NCI-H128 (cell line): ENCODE measurements around the gene NAB1.
"Not testable (repeated sequence)": the region's sequence is repeated elsewhere in the genome, so short reads cannot be mapped to it uniquely, and the experiment has no call there.

ENCODE experiments used
- DNase-seq: peaks from one replicate; lab custom pipeline; 2025; ENCODE audit not compliant: unreplicated experiment; lab: John Stamatoyannopoulos, UW

Gene NAB1

GRCh38 chr2:190649035-190649797 is at the start of gene NAB1:
Gene NAB1 (plus strand): TSS chr2:190649083. CDS start chr2:190659177, 10,094 bp downstream.
- DNase-seq: no peak

DNA sequence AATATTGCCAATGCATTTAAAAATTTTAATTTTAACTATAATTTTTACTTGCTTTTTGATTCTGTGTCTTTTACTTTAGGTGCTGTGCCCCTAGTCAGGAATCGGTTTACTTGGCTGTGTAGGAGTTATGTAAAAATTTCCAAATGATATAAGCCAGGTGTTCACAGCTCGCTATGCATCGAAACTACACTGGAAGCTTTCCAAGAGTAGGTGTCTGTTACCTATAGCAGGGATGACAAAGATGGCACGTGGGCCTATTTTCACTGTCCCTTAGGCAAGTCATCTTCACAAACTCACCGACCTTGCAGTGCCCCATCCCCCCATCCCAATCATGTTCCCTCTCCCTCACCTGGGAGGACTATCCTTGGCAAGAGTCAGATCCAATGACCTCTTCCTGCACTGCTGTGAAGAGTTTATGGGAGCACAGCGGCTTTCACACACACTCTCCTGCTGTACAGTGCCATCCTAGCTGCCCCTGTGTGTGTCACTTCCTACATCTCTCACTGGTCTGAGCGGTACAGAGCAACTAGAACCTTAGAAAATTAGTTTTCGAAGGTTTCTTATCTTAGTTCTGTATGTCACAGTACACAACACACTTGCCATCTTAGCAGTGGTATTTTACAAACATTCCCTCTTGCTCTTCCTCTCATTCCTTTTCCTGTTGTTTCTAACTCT is 49.2 kb upstream of the NAB1 start:
- DNase-seq: no peak

DNA sequence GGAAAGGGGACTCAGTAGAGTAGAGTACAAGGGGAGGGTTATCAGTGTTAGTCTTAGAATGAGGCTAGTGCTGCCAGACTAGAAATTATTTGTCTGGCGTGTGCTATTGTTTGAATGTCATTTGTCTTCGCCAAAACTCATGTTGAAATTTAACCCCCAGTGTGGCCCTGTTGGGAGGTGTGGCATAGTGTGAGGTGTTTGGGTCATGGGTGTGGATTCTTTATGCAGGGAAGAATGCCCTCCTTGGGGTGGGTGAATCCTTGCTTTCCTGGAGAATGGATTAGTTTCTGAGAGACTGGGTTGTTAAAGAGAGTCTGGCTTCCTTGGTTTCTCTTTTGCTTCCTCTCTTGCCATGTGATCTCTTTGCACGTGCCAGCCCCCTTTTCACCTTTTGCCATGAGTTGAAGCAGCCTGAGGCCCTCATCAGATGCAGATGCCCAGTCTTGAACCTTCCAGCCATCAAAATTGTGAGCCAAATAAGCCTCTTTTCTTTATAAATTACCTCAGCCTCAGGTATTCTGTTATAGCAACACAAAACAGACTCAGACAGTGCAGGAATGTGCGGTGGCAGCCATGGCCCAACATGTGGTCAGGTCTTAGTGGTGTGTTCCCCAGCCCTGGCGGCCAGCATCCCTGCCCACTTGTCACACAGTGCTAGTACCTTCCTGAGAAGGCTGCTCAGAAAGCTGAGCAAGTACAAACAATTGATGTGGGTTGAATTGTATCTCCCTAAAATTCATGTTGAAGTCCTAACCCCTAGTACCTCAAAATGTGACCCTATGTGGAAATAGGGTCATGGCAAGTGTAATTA is 48.4 kb upstream of the NAB1 start:
- no peak for DNase-seq

DNA sequence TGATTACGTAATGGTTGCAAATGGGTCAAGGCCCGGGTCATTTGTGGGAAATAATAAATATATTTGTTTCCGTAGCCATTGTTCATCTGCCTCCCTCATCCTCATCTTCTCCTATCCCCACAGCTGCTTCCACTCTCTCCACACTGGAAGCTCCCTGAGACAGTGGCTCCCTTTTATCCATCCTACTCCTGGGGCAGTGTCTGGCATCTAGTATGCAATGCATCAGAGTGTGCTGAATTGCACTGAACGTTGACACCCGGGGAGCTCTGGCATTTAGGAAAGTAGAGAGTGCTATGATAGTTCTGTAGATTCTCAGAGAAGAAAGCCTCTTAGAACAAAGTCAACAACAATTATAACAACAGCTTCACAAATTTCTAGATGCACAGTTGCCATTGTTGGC is 45.5 kb upstream of the NAB1 start:
- DNase-seq: no peak

DNA sequence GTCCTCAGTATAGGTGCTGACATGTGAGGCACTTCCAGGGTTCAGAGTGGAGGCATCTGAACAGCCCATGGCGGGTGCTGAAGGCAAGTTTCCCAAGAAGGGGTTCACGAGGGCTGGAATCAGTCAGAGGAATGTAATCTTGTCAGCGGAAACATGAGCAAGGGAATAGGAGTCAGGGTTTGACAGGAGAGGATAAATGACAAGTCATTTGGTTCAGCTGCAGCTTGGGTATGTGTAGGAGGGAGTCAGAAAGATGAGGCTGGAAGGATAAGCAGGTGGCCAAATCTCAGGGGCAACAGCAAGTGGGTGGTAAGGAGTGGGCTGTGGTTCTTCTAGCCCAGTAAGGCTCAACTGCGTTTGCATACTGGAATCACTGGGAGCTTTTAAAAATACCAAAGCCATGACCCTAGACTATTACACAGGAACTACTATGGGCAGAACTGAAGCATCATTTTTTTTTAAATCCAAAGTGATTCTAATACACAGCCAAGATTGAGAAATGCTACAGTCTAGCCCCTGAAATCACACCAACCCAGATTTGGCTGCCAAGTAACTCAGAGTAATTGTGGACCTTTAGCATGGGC is 41.8 kb upstream of the NAB1 start:
- DNase-seq: no peak

DNA sequence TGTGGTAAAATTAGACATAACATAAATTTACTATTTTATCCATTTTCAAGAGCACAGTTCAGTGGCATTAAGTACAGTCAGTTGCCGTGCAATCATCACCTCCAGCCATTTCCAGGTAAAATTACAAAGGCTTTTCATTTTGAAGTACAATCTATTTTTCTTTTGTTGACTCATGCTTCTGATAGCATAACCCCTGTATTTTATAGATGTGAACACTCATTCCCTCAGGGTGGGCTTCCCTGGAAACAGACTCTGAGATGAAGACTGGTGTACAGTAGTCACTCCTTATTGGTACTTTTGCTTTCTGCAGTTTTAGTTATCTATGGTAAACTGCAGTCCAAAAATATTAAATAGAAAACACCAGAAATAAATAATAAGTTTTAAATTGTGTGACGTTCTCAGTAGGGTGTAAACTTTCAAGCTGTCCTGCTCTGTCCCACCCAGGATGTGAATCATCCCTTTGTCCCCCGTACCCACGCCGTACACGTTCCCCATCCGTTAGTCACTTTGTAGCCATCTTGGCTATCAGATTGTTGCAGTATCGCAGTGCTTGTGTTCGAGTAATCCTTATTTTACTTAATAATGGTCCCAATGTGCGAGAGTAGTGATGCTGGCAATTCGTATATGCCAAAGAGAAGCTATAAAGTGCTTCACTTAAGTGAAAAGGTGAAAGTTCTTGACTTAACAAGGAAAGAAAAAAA is 41.1 kb upstream of the NAB1 start:
- DNase-seq: no peak

GRCh38 chr2:190608863-190609262 is 40.0 kb upstream of the NAB1 start:
- DNase-seq: not testable (repeated sequence)

DNA sequence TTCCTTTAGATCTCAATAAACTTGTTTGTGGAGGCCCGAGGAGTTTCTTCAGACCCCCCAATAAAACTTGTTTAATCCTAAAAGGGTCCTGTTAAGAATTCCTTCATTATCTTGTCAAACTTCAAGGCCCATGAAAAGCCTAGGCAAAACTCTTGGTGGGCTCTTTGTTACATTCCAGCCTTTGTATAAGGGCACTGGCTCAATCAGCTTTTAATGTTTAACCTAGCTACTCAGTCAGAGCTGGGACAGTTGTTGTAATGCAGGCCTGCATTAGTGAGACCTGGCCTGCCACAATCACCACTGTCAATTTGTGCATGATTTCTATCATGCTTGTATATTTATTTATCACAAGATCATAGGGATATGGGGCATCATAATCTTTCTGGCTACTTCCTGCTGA is 39.5 kb upstream of the NAB1 start:
- not testable (repeated sequence) for DNase-seq

DNA sequence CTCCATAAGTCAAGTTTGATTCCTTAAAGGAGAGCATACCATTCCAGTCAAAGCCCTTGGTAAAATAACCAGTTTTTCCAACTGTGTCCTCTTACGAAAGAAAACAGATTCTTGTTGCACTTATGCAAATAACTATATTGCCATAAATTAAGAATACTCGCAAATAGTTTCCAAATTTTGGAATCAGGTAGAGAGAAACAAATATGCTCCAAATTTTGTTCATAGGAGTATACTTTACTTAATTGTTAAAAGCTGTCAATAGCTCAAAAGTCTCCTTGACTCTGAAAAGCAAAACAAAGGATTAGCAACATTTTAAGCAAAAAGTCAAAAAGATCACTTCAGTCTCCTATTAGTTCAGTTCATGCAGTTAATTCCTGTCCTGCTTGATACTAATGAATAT is 38.4 kb upstream of the NAB1 start:
- DNase-seq: not testable (repeated sequence)

- DNase-seq: no peak
These were observed 33.2 kb upstream of the NAB1 start for GRCh38 chr2:190615555-190616200.

GRCh38 chr2:190618030-190618429 is 30.9 kb upstream of the NAB1 start:
- DNase-seq: no peak

DNA sequence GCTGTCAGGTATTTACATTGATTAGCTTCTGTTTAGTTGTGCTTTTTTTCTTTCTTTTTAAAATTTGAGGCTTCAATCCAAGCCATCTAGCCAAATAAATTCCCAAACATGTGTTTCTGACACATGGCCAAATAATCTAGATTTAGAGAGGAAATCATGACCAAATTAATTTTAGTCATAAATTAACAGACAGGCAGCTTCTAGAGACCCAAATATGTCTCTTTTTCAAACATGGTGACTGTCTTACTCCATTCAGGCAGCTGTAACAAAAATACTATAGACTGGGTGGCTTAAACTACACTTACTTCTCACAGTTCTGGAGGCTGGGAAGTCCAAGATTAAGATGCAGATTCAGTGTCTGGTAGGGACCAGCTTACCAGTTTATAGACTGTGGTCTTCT is 23.2 kb upstream of the NAB1 start:
- no peak for DNase-seq

- no peak for DNase-seq
These were observed 22.2 kb upstream of the NAB1 start for GRCh38 chr2:190626641-190627210.

- peak; percentile 22 for DNase-seq
These were observed 21.2 kb upstream of the NAB1 start for GRCh38 chr2:190627448-190628412.

- DNase-seq: no peak
These were observed 20.1 kb upstream of the NAB1 start for GRCh38 chr2:190628591-190629319.

GRCh38 chr2:190634381-190634780 is 14.5 kb upstream of the NAB1 start:
- no peak for DNase-seq

GRCh38 chr2:190635781-190636180 is 13.1 kb upstream of the NAB1 start:
- no peak for DNase-seq

GRCh38 chr2:190636361-190636760 is 12.5 kb upstream of the NAB1 start:
- DNase-seq: no peak
